ENCODE data around the gene ZBTB7B. TPM values are rescaled to one million over a fixed set of nuclear protein-coding genes. Genes with fewer than 3 reads are reported as not detected.

Gene ZBTB7B
- total and polyA plus RNA-seq, 2 donors from 2014 or later, result 20.1 to 68.7 TPM

GRCh38 chr1:155050560-155051341, 48.1 kb downstream of the ZBTB7B start, which contains the start of gene ADAM15:
TSS of gene ADAM15 (plus strand) at chr1:155051316. CDS start at chr1:155051387, 71 bp downstream.
- Histone ChIP-seq H3K4me3 (ENCODE audit: low read length in 3 of 3) (peak within 1 kb of the TSS; percentile 53 to 74 (median 73)), H3K4me1 (ENCODE audit: control insufficient read depth in 2 of 3, insufficient read depth in 2 of 3, low read depth in 1 of 3, low read length in 3 of 3) (peaks cover 0 to 16% (median 8%) of the 10 kb centered on the region in 3 donors), H3K9me3 (ENCODE audit: control insufficient read depth in 2 of 3, insufficient read depth in 1 of 3, low read length in 3 of 3) (no peaks in the 10 kb centered on the region), H3K27me3 (ENCODE audit: control insufficient read depth, insufficient read depth, low read length) (no peaks in the 10 kb centered on the region), H3K27ac (ENCODE audit: low read depth in 2 of 2, low read length in 2 of 2) (peak within 1 kb of the TSS; percentile 78 to 82), H3K36me3 (ENCODE audit: control insufficient read depth in 2 of 3, insufficient read depth in 3 of 3, low read length in 3 of 3) (no peaks in the 10 kb centered on the region), H3K9ac (ENCODE audit: low read length in 3 of 3) (peak within 1 kb of the TSS; percentile 36 to 80 (median 64))
- peak; percentile 85 for TF ChIP-seq CTCF (IDR thresholded peaks at IDR 0.05; ENCODE audit: borderline replicate concordance, extremely low read depth, insufficient read depth)
- DNase-seq, result peak; percentile 85 to 90 (median 89)
- intact Hi-C loops (cut with DNase I), result no loop called here
- no peak for FAIRE-seq

GRCh38 chr1:155051342-155051776, 48.8 kb downstream of the ZBTB7B start:
- Histone ChIP-seq H3K9ac (ENCODE audit: low read length in 3 of 3) (peak overlapping the region in 2 of 3 donors; percentile 64 to 80), H3K27me3 (ENCODE audit: control insufficient read depth, insufficient read depth, low read length) (no peaks in the 10 kb centered on the region), H3K36me3 (ENCODE audit: control insufficient read depth in 2 of 3, insufficient read depth in 3 of 3, low read length in 3 of 3) (no peaks in the 10 kb centered on the region), H3K9me3 (ENCODE audit: control insufficient read depth in 2 of 3, insufficient read depth in 1 of 3, low read length in 3 of 3) (no peaks in the 10 kb centered on the region), H3K4me3 (ENCODE audit: low read length in 3 of 3) (peak overlapping the region; percentile 21 to 70 (median 56)), H3K27ac (ENCODE audit: low read depth in 2 of 2, low read length in 2 of 2) (peak overlapping the region; percentile 67 to 71), H3K4me1 (ENCODE audit: control insufficient read depth in 2 of 3, insufficient read depth in 2 of 3, low read depth in 1 of 3, low read length in 3 of 3) (peaks cover 0 to 16% (median 8%) of the 10 kb centered on the region in 3 donors)
- FAIRE-seq (no peak), DNase-seq (peak in 1 of 5 donors; percentile 32)
- no peak for TF ChIP-seq CTCF (IDR thresholded peaks at IDR 0.05; ENCODE audit: borderline replicate concordance, extremely low read depth, insufficient read depth)
- intact Hi-C loops (cut with DNase I), result no loop called here

- Histone ChIP-seq H3K9me3 (ENCODE audit: control insufficient read depth in 2 of 3, insufficient read depth in 1 of 3, low read length in 3 of 3) (no peaks in the 10 kb centered on the region), H3K9ac (ENCODE audit: low read length in 3 of 3) (peak overlapping the region in 2 of 3 donors; percentile 64 to 80), H3K4me3 (ENCODE audit: low read length in 3 of 3) (peak overlapping the region; percentile 21 to 70 (median 56)), H3K27ac (ENCODE audit: low read depth in 2 of 2, low read length in 2 of 2) (peak overlapping the region; percentile 67 to 71), H3K27me3 (ENCODE audit: control insufficient read depth, insufficient read depth, low read length) (no peaks in the 10 kb centered on the region), H3K36me3 (ENCODE audit: control insufficient read depth in 2 of 3, insufficient read depth in 3 of 3, low read length in 3 of 3) (no peaks in the 10 kb centered on the region), H3K4me1 (ENCODE audit: control insufficient read depth in 2 of 3, insufficient read depth in 2 of 3, low read depth in 1 of 3, low read length in 3 of 3) (peaks cover 0 to 16% (median 8%) of the 10 kb centered on the region in 3 donors)
- no peak for TF ChIP-seq CTCF (IDR thresholded peaks at IDR 0.05; ENCODE audit: borderline replicate concordance, extremely low read depth, insufficient read depth)
- DNase-seq (peak in 4 of 5 donors; percentile 10 to 90 (median 40)), FAIRE-seq (no peak)
- intact Hi-C loops (cut with DNase I), result no loop called here
These were observed 49.3 kb downstream of the ZBTB7B start for GRCh38 chr1:155051777-155052398.
